Subcutaneous adipose tissue (tissue), 4 donors: ENCODE results near the gene YBEY. TPM values are rescaled to one million over a fixed set of nuclear protein-coding genes. Genes with fewer than 3 reads are reported as not detected.

Source experiments
- CTCF ChIP-seq: fragments of 450-650 bp; IDR thresholded peaks from one replicate; pipeline ENCODE4 v1.5.1; 2016; ENCODE audit warnings: low read depth, mild to moderate bottlenecking, control low read depth, antibody characterized with exemption, moderate library complexity
- total RNA-seq, 4 donors: library from RNA; depleted of rRNA; stranded (reverse); fragments of >200 nt; gene quantifications; one replicate each; pipeline ENCODE4 v1.1.0, GENCODE V29; 2016

The YBEY gene
- total RNA-seq, 4 donors from 2014 or later: 16.3 to 19.4 (median 17.9) TPM

- no peak for TF ChIP-seq CTCF
Measured at GRCh38 chr21:46295177-46295770, 9.1 kb downstream of the YBEY start.

GRCh38 chr21:46295996-46296752 lies 10.0 kb downstream of the YBEY start:
- TF ChIP-seq CTCF: no peak

- no peak for TF ChIP-seq CTCF
Measured at GRCh38 chr21:46297338-46298271, 11.5 kb downstream of the YBEY start.

- no peak for TF ChIP-seq CTCF
Measured at GRCh38 chr21:46299167-46299566, 13.0 kb downstream of the YBEY start.

- no peak for TF ChIP-seq CTCF
Measured at GRCh38 chr21:46301759-46302158, 15.6 kb downstream of the YBEY start.

- no peak for TF ChIP-seq CTCF
Measured at GRCh38 chr21:46304437-46304836, 18.3 kb downstream of the YBEY start.

- no peak for TF ChIP-seq CTCF
Measured at GRCh38 chr21:46304955-46305354, 18.8 kb downstream of the YBEY start.
